Testis (tissue), 2 donors: ENCODE measurements around the gene CDS2.

Experiments
- POLR2A ChIP-seq: fragments of 450-650 bp; IDR thresholded peaks from one replicate; pipeline ENCODE4 v1.6.1; 2017; ENCODE audit warnings: antibody characterized with exemption, mild to moderate bottlenecking, moderate library complexity
- TF ChIP-seq, protein P1 (sequence below), 3 experiments: fragments of 450-650 bp in 2 of 3; fragments of 200-600 bp in 1 of 3; sonication (generic) in 1 of 3; IDR thresholded peaks; one replicate each; pipeline ENCODE4 v1.5.1; 2016 to 2019; ENCODE audit warnings: antibody characterized with exemption in 3 of 3, mild to moderate bottlenecking in 2 of 3, moderate library complexity in 1 of 3

DNA sequence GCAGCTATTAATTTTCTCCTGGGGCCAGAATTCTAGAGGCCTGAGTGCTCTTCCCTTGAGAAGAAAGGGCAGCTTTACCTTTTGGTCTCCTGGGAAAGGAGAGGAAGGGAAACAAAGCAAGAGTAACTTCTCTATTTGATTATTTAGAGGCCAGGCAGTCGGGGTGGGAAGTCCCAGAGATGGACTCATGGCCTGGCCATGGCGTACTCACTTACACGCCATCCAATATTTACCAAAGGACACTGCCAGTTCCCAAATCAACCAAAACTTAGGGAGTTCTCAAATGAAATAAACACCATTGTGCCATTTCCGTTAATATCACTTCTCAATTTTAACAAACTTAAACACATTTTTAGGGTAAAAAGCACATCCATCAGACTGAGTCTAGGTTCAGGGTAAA is 76.6 kb downstream of the CDS2 start:
- TF ChIP-seq, protein P1, sequence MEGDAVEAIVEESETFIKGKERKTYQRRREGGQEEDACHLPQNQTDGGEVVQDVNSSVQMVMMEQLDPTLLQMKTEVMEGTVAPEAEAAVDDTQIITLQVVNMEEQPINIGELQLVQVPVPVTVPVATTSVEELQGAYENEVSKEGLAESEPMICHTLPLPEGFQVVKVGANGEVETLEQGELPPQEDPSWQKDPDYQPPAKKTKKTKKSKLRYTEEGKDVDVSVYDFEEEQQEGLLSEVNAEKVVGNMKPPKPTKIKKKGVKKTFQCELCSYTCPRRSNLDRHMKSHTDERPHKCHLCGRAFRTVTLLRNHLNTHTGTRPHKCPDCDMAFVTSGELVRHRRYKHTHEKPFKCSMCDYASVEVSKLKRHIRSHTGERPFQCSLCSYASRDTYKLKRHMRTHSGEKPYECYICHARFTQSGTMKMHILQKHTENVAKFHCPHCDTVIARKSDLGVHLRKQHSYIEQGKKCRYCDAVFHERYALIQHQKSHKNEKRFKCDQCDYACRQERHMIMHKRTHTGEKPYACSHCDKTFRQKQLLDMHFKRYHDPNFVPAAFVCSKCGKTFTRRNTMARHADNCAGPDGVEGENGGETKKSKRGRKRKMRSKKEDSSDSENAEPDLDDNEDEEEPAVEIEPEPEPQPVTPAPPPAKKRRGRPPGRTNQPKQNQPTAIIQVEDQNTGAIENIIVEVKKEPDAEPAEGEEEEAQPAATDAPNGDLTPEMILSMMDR (IDR thresholded peaks at IDR 0.05): no peak
- no peak for TF ChIP-seq POLR2A
